Peyer's patch (tissue), 4 donors: Measurements from ENCODE around the gene PTPN13.

Experiments used
- POLR2A ChIP-seq, 2 donors: fragments of 450-650 bp; IDR thresholded peaks; one replicate each; pipeline ENCODE4 v1.5.1; 2017; ENCODE audit warnings: antibody characterized with exemption in 2 of 2, mild to moderate bottlenecking in 2 of 2, moderate library complexity in 2 of 2
- TF ChIP-seq, protein P1 (sequence below), 6 experiments: fragments of 450-650 bp in 4 of 6; fragments of 200-600 bp in 2 of 6; sonication (generic) in 1 of 6; IDR thresholded peaks; one replicate each; pipeline ENCODE4 v1.5.1; 2017 to 2019; ENCODE audit warnings: antibody characterized with exemption in 6 of 6, mild to moderate bottlenecking in 3 of 6, moderate library complexity in 1 of 6

GRCh38 chr4:86582410-86582809 lies 11.7 kb upstream of the PTPN13 start:
- no peak for TF ChIP-seq POLR2A (IDR thresholded peaks at IDR 0.05)
- TF ChIP-seq, protein P1, sequence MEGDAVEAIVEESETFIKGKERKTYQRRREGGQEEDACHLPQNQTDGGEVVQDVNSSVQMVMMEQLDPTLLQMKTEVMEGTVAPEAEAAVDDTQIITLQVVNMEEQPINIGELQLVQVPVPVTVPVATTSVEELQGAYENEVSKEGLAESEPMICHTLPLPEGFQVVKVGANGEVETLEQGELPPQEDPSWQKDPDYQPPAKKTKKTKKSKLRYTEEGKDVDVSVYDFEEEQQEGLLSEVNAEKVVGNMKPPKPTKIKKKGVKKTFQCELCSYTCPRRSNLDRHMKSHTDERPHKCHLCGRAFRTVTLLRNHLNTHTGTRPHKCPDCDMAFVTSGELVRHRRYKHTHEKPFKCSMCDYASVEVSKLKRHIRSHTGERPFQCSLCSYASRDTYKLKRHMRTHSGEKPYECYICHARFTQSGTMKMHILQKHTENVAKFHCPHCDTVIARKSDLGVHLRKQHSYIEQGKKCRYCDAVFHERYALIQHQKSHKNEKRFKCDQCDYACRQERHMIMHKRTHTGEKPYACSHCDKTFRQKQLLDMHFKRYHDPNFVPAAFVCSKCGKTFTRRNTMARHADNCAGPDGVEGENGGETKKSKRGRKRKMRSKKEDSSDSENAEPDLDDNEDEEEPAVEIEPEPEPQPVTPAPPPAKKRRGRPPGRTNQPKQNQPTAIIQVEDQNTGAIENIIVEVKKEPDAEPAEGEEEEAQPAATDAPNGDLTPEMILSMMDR (IDR thresholded peaks at IDR 0.05), result no peak
